Activated CD4-positive, alpha-beta memory T cell treated with anti-CD3 and anti-CD28 coated beads, Interleukin-2, amount 10 ng/mL, durations not matched to agents 7 days and 5 days (primary cell): ENCODE data around the gene DUSP22. TPM values are rescaled to one million over a fixed set of nuclear protein-coding genes. Genes with fewer than 3 reads are reported as not detected.

ENCODE experiments used
- CTCF ChIA-PET: fragments of 350-600 bp; sonication (Branson Sonifier 250); formaldehyde crosslinking; loops from one replicate; lab custom pipeline; 2021; ENCODE audit warnings: antibody characterized with exemption, inconsistent platforms; lab: Charles Lee
- POLR2A ChIA-PET: fragments of 350-600 bp; sonication (Branson Sonifier 250); formaldehyde crosslinking; loops from one replicate; lab custom pipeline; 2021; ENCODE audit warnings: antibody characterized with exemption; lab: Charles Lee
- DNase-seq: peaks from one replicate; pipeline ENCODE4 v3.0.0-alpha.2; 2020
- H3K27ac Mint-ChIP-seq: one replicate; pipeline ENCODE4 v1.8.0; 2021; ENCODE audit warnings: mild to moderate bottlenecking, mixed read lengths
- H3K27me3 Mint-ChIP-seq: one replicate; pipeline ENCODE4 v1.8.0; 2021; ENCODE audit warnings: mixed read lengths
- H3K36me3 Mint-ChIP-seq: one replicate; pipeline ENCODE4 v1.8.0; 2021; ENCODE audit warnings: low read depth, mixed read lengths
- H3K4me1 Mint-ChIP-seq: one replicate; pipeline ENCODE4 v1.8.0; 2021; ENCODE audit warnings: mixed read lengths
- H3K4me3 Mint-ChIP-seq: one replicate; pipeline ENCODE4 v1.8.0; 2021; ENCODE audit warnings: mild to moderate bottlenecking, mixed read lengths
- H3K9me3 Mint-ChIP-seq: one replicate; pipeline ENCODE4 v1.8.0; 2021; ENCODE audit warnings: mixed read lengths
- total RNA-seq, 2 experiments: library from RNA; stranded (reverse); gene quantifications; one replicate each; pipeline ENCODE4 v1.2.3, GENCODE V29; 2021

The DUSP22 gene
- total RNA-seq, 2 experiments from 2014 or later, result 36.3 to 41.5 TPM

DNA sequence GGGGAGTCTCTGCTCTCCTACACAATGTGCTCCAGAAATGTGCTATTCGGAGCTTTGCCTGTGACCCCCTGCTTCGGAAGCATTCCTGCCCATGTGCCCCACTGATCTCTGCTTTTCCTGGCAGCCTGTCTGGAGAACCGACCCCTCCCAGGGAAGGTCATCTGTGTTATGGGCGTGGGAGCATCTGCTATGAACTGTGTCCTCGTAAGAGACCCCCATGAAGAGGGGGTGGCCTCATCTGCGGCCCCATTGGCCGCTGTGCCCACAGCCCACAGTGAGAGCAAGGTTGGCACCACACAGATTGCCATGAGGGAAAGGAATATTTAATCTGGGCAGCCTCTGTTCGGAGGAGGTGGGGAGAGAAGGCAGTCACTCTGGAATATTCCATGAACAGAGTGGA lies 66.6 kb downstream of the DUSP22 start:
- Mint-ChIP-seq H3K36me3 (no peaks in the 10 kb centered on the region), H3K9me3 (peaks cover 10% of the 10 kb centered on the region), H3K27ac (no peak overlapping the region), H3K27me3 (no peaks in the 10 kb centered on the region), H3K4me1 (no peaks in the 10 kb centered on the region), H3K4me3 (no peak overlapping the region)
- CTCF ChIA-PET, result no interaction called here
- POLR2A ChIA-PET, result no interaction called here
- DNase-seq, result no peak

DNA sequence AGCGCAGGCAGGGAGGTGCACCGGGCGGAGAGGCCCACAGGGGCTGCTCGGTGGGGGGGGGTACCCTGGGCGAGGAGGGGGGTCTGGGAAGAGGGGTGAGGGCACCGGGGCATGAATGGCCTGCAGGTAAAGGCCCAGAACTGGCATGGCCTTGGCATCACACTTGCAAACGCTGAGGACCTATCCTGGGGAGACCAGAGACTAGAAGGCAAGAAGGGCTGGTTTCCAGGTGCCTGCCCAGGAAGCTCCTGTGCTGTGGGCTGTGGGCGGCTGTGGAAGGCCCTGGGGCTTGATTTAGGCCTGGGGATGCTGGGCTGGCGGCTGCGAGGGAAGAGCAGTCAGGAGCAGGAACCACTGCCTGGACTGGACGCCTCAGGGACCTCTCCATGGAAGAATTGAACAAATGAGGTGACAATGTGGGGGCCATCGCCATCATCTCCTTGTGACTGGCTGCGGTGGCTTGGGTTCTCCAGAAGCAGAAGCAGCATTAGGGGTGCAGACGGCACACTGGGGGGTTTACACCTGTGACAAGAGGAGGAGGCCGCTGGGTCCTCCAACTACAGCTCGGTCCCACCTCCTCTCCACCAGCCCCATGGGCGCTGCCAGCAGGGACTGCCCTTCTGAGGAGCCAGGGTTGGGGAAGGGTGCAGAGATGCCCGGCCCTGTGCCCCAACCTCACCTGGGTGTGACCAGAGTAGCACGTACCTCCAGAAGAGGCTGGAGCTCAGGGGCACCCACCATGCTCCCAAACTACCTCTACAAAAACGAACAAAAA lies 67.2 kb downstream of the DUSP22 start:
- peaks cover 3% of the 10 kb centered on the region for H3K36me3 Mint-ChIP-seq
- peaks cover 6% of the 10 kb centered on the region for H3K27me3 Mint-ChIP-seq
- no peak for DNase-seq

DNA sequence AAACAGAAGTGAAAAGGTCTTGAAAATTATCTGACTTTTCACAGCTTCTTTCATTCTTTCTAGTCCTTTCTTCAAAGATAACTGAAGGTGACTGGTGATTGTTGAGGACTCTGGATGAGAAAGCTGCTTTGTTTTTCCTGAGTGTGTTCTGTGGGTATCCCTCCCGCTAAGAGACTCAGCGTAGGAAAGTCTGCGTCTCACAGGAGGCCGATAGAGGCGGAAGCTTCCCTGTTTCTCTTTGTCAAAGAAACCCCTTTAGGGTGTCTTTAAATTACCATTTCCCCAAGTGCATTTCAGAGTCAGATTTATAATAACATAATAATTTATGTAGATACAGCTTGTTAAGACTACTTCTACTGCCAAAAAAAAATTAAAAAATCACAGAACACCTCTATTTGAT lies 68.1 kb downstream of the DUSP22 start:
- Mint-ChIP-seq H3K4me3 (no peak overlapping the region), H3K27me3 (peaks cover 6% of the 10 kb centered on the region), H3K36me3 (peaks cover 4% of the 10 kb centered on the region), H3K27ac (no peak overlapping the region), H3K9me3 (peaks cover 15% of the 10 kb centered on the region), H3K4me1 (no peaks in the 10 kb centered on the region)
- ChIA-PET POLR2A (no interaction called here), CTCF (interaction anchor here (1.8 kb wide), 1 partner anchor 171 kb away, joined by 6 read pairs; no protein-coding TSS in a partner anchor)
- no peak for DNase-seq

More for the DNA sequence above, 67.2 kb downstream of the DUSP22 start:
- Mint-ChIP-seq H3K4me3 (no peak overlapping the region), H3K27ac (no peak overlapping the region), H3K9me3 (peaks cover 15% of the 10 kb centered on the region), H3K4me1 (no peaks in the 10 kb centered on the region)
- POLR2A ChIA-PET, result no interaction called here
- CTCF ChIA-PET, result no interaction called here

DNA sequence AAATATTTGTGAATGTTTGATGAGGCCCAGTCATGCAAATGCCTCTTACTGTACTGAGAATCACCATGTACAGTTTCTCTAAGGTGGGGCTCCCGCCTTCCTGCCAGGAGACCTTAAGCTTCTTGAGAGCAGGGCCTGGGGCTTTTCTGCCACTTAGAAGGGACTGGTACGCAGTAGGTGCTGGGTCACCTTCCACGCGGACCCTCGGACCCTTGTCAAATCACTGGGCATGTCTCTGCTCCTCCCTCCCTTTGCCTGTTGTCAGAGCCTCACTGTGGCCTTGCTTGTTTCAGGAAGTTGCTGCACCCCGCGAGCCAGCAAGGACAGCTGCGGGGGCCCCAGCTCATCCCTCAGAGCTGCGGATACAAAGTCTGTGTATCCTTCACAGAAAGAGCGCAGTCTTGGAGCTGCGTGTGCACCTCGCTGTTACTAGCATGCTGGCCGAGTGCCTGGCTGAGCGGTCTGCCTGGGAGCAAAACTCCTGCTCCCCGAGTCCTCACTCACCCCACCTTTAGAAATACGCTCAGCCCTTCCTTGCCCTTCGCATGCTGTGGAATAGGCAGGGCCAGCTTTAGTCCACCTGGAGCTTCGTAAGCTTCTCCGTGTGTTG lies 68.6 kb downstream of the DUSP22 start:
- CTCF ChIA-PET, result interaction anchor here (1.8 kb wide), 1 partner anchor 171 kb away, joined by 6 read pairs; no protein-coding TSS in a partner anchor
- no peak for DNase-seq
- peaks cover 15% of the 10 kb centered on the region for H3K9me3 Mint-ChIP-seq
- no peaks in the 10 kb centered on the region for H3K4me1 Mint-ChIP-seq
- POLR2A ChIA-PET, result no interaction called here
- no peak overlapping the region for H3K4me3 Mint-ChIP-seq
- peaks cover 9% of the 10 kb centered on the region for H3K27me3 Mint-ChIP-seq
- H3K27ac Mint-ChIP-seq, result no peak overlapping the region
- peaks cover 4% of the 10 kb centered on the region for H3K36me3 Mint-ChIP-seq

DNA sequence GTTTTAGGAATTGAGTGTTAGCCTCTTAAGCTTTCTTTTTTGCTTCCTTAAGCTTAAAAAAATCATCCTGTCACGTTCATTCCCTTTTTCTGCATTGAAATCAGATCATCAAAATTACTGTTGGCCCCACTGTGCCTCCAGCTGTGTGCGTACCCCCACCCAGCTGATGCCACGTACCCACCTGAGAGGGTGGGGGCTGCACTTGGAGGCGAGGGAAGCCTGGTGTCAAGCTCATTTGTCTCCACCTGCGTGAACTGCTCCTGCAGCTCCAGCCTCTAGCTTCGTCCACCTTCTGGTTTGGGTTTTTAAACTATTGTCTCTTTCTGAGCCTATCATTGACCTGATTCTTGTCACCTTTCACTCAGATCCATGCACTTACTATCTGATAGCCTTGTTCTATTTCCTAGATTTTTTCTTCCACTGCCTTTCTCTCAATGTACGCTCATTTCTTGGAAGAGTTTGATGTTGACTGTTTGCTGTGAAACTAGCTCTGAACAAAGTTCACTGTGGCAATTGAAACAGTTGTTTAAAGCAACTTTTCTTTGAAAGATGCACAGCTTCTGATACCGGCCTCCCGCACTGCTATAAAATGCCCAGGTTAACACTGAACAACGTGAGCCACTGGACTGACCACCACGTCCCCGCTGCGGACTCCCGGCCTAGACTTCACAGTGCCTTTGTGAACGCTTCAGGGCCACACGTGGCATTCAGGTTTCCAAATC lies 69.3 kb downstream of the DUSP22 start:
- H3K9me3 Mint-ChIP-seq, result peaks cover 15% of the 10 kb centered on the region
- no peak overlapping the region for H3K27ac Mint-ChIP-seq
- H3K4me1 Mint-ChIP-seq, result no peaks in the 10 kb centered on the region
- CTCF ChIA-PET, result interaction anchor here (1.8 kb wide), 1 partner anchor 172 kb away, joined by 6 read pairs; no protein-coding TSS in a partner anchor
- peaks cover 15% of the 10 kb centered on the region for H3K27me3 Mint-ChIP-seq
- POLR2A ChIA-PET, result no interaction called here
- H3K4me3 Mint-ChIP-seq, result no peak overlapping the region
- no peak for DNase-seq
- peaks cover 4% of the 10 kb centered on the region for H3K36me3 Mint-ChIP-seq

DNA sequence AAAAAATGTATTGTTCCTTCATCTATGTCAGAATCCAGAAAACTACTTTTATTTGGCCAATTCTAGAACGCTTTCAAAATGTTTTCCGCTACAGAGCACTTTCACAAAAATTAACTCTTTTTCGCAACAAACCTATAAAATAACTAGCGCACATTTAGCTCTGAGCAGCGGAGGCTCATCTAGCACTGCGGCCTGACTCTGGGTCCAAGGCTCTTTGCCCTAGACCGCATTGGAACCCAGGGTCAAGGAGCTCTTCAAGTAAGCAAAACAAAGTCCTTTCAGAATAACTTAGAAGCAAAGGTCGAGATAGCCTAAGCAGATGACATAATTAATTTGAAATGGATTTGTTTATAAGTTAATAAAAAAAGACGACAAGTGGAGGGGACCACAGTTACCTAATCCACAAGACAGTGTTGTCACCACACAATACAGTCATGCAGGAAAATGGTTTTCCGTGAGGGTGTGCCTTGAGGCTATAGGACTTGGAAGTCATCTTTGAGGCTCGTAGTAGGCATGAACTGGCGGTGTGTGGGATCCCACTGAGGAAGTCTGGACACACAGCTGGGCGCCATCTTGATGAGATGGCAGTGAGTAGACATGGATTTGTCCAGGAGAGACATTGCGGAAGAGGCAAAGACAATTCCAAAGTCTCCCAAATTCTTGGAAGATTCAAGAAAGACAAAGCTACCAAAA lies 70.1 kb downstream of the DUSP22 start:
- Mint-ChIP-seq H3K9me3 (peaks cover 15% of the 10 kb centered on the region), H3K36me3 (peaks cover 4% of the 10 kb centered on the region), H3K4me1 (no peaks in the 10 kb centered on the region), H3K27me3 (peaks cover 21% of the 10 kb centered on the region), H3K27ac (no peak overlapping the region), H3K4me3 (no peak overlapping the region)
- CTCF ChIA-PET, result interaction anchor here (1.3 to 1.8 kb wide), 2 partner anchors 46 to 173 kb away, joined by 3 to 6 read pairs; no protein-coding TSS in a partner anchor
- POLR2A ChIA-PET, result no interaction called here
- no peak for DNase-seq

DNA sequence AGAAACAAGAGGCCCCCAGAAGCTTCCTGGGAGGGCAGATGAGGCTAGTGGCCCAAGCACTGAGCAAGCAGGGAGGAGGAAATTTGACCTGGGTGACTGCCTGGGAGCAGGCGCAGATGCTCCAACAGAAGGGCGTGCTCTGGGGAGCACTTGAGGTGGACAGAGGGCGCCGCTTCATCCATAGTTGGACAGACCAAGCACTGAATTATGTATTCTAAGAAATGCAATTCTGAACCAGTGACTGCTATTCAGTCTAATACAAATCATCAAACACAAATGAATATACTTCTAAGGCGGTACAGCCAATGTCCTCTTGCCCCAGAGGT lies 70.6 kb downstream of the DUSP22 start:
- Mint-ChIP-seq H3K9me3 (peaks cover 15% of the 10 kb centered on the region), H3K4me3 (no peak overlapping the region), H3K27ac (no peak overlapping the region), H3K4me1 (no peaks in the 10 kb centered on the region), H3K36me3 (peaks cover 4% of the 10 kb centered on the region), H3K27me3 (peaks cover 26% of the 10 kb centered on the region)
- no peak for DNase-seq
- ChIA-PET POLR2A (no interaction called here), CTCF (interaction anchor here (1.3 kb wide), 1 partner anchor 46 kb away, joined by 3 read pairs; no protein-coding TSS in a partner anchor)

DNA sequence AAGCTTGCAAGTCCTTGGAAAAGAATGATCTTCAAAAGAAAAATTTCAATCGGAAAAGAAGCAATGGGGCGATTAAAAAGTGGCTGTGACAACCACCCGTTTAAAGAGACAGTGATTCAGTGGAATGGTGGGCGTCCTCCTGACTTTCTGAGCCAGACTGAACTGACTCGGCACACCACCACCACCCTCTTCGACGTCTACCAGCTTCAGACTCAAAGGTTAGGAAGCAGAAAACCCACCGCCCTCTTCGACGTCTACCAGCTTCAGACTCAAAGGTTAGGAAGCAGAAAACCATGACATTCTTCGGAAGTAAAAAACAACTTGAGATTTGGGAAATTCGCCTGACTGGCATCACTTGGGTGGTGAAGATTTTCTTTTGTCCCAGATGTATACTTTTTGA lies 71.0 kb downstream of the DUSP22 start:
- no peak for DNase-seq
- Mint-ChIP-seq H3K4me3 (no peak overlapping the region), H3K9me3 (peaks cover 15% of the 10 kb centered on the region), H3K27ac (no peak overlapping the region), H3K27me3 (peaks cover 27% of the 10 kb centered on the region), H3K4me1 (no peaks in the 10 kb centered on the region), H3K36me3 (peaks cover 4% of the 10 kb centered on the region)
- ChIA-PET CTCF (interaction anchor here (1.3 kb wide), 1 partner anchor 47 kb away, joined by 3 read pairs; no protein-coding TSS in a partner anchor), POLR2A (no interaction called here)

DNA sequence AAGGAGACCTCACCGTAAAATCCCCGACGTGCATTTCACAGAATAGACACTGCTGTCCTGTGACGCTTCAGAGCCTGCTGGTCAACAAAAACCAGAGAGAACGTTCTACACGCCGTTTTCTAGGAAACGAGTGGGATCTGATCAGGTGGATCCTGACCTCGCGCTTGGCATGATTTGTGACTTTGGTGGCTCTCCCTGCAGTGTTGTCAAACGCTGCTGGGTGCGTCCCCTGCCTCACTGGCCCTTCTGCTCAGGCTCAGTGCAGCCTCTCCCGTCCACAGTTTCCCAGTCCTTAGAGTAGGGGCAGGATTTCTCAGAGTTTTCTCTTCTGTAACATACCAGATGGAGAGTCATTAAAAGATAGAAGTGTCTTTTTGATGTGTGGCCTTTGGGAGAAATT lies 71.6 kb downstream of the DUSP22 start:
- ChIA-PET CTCF (interaction anchor here (0.8 kb wide), 1 partner anchor 19 kb away, joined by 3 read pairs; no protein-coding TSS in a partner anchor), POLR2A (no interaction called here)
- H3K27ac Mint-ChIP-seq, result no peak overlapping the region
- no peak for DNase-seq
- H3K36me3 Mint-ChIP-seq, result peaks cover 4% of the 10 kb centered on the region
- peaks cover 15% of the 10 kb centered on the region for H3K9me3 Mint-ChIP-seq
- H3K4me1 Mint-ChIP-seq, result no peaks in the 10 kb centered on the region
- no peak overlapping the region for H3K4me3 Mint-ChIP-seq
- peaks cover 27% of the 10 kb centered on the region for H3K27me3 Mint-ChIP-seq

DNA sequence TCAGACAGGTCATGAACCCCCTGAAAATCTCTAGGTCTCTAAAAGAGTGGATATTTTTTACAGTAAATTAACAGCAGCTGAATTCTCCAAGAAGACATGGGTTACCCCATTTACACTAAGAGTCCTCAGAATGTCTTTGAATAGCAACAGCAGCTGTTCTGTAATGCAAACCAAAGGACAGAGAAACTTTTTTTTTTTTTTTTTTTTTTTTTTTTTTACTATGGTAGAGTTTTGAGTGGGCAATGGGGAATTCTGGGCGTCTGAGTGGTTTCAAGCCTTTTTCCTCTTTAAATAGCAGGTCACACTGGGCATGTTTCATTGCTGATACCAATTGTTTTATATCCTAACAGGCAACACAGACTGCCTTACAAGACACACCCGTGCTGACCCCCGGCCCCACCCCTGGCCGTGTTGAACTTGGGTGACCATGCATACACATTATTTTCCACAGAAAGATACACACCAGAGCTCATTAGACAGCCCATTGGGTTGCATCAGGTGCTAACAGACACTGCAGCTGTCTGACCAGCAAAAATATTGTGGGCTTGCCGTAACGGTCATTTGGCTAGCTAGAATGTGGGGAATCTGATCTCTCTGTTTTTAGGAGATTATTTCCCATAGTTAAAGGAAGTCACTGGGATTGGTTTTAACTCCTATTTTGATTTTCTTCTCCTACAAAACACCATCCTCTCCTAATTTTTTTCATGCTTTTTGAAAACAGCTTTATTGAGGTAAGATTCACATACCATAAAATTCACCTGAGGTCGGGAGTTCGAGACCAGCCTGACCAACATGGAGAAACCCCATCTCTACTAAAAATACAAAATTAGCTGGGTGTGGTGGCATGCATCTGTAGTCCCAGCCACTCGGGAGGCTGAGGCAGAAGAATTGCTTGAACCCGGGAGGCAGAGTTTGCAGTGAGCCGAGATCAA lies 72.6 kb downstream of the DUSP22 start:
- peaks cover 4% of the 10 kb centered on the region for H3K36me3 Mint-ChIP-seq
- CTCF ChIA-PET, result interaction anchor here (0.8 to 1.2 kb wide), 2 partner anchors 11 to 20 kb away, joined by 3 read pairs; no protein-coding TSS in a partner anchor
- POLR2A ChIA-PET, result no interaction called here
- H3K9me3 Mint-ChIP-seq, result peaks cover 15% of the 10 kb centered on the region
- H3K27me3 Mint-ChIP-seq, result peaks cover 28% of the 10 kb centered on the region
- no peak overlapping the region for H3K4me3 Mint-ChIP-seq
- H3K4me1 Mint-ChIP-seq, result no peaks in the 10 kb centered on the region
- DNase-seq, result no peak
- no peak overlapping the region for H3K27ac Mint-ChIP-seq

DNA sequence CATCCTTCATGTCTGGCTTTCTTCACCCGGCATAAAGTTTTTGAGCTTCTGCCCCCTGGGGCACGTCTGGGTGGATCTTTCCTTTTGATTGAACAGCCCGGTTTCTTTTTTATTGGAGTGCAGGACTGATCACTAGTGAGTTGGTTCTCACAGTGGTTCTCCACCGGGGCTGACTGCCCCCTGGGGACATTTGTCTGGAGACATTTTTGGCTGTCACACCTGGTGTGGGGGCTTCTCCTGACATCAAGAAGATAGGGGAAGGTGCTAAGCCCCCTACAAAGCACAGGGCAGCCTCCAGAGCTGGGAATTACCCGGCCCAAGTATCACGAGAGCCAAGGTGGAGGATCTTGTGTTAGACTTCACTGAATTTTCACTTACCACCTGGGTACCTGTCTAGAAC lies 73.5 kb downstream of the DUSP22 start:
- Mint-ChIP-seq H3K36me3 (peaks cover 7% of the 10 kb centered on the region), H3K27me3 (peaks cover 30% of the 10 kb centered on the region), H3K27ac (no peak overlapping the region), H3K9me3 (peaks cover 22% of the 10 kb centered on the region), H3K4me1 (no peaks in the 10 kb centered on the region), H3K4me3 (no peak overlapping the region)
- ChIA-PET CTCF (no interaction called here), POLR2A (no interaction called here)
- DNase-seq, result no peak
